Type B pancreatic cell (in vitro differentiated cells): Measurements from ENCODE around the gene CFAP92. TPM values are rescaled to one million over a fixed set of nuclear protein-coding genes. Genes with fewer than 3 reads are reported as not detected.

Source experiments
- DNase-seq: peaks from one replicate; pipeline ENCODE4 v3.0.0; 2021; ENCODE audit warnings: mixed read lengths; ENCODE audit not compliant: unreplicated experiment; ENCODE audit errors: extremely low spot score
- H3K27ac Mint-ChIP-seq: 2 replicates; pipeline ENCODE4 v1.8.0; 2021; ENCODE audit warnings: mild to moderate bottlenecking, mixed read lengths
- H3K27me3 Mint-ChIP-seq: 2 replicates; pipeline ENCODE4 v1.8.0; 2021; ENCODE audit warnings: mixed read lengths
- H3K36me3 Mint-ChIP-seq: 2 replicates; pipeline ENCODE4 v1.8.0; 2021; ENCODE audit warnings: mixed read lengths
- H3K4me1 Mint-ChIP-seq: one replicate; pipeline ENCODE4 v1.8.0; 2021; ENCODE audit warnings: mixed read lengths; ENCODE audit not compliant: unreplicated experiment
- H3K4me3 Mint-ChIP-seq: 2 replicates; pipeline ENCODE4 v1.8.0; 2021; ENCODE audit warnings: mild to moderate bottlenecking, mixed read lengths
- H3K9me3 Mint-ChIP-seq: 2 replicates; pipeline ENCODE4 v1.8.0; 2021; ENCODE audit warnings: mixed read lengths
- CTCF ChIP-seq: fragments of 200-600 bp; sonication (generic); conservative IDR thresholded peaks from 2 replicates; pipeline ENCODE4 v1.5.0; 2021; ENCODE audit warnings: antibody characterized with exemption, mild to moderate bottlenecking
- total RNA-seq: library from RNA; stranded (reverse); gene quantifications from 2 replicates; pipeline ENCODE4 v1.2.1, GENCODE V29; 2021; ENCODE audit warnings: low replicate concordance

The CFAP92 gene
- total RNA-seq, 1 donor from 2014 or later = 4.4 TPM

- TF ChIP-seq CTCF = no peak
- no peak overlapping the region for H3K4me3 Mint-ChIP-seq
- no peaks in the 10 kb centered on the region for H3K9me3 Mint-ChIP-seq
- H3K4me1 Mint-ChIP-seq = no peaks in the 10 kb centered on the region
- H3K36me3 Mint-ChIP-seq = no peaks in the 10 kb centered on the region
- no peak overlapping the region for H3K27ac Mint-ChIP-seq
- H3K27me3 Mint-ChIP-seq = no peaks in the 10 kb centered on the region
- DNase-seq = no peak
Observed at GRCh38 chr3:129033151-129033550, 39.3 kb upstream of the CFAP92 start.

GRCh38 chr3:129032716-129033115 is 38.8 kb upstream of the CFAP92 start:
- DNase-seq = no peak
- H3K27ac Mint-ChIP-seq = no peak overlapping the region
- no peaks in the 10 kb centered on the region for H3K4me1 Mint-ChIP-seq
- TF ChIP-seq CTCF = no peak
- H3K36me3 Mint-ChIP-seq = no peaks in the 10 kb centered on the region
- H3K9me3 Mint-ChIP-seq = no peaks in the 10 kb centered on the region
- no peaks in the 10 kb centered on the region for H3K27me3 Mint-ChIP-seq
- H3K4me3 Mint-ChIP-seq = no peak overlapping the region

- Mint-ChIP-seq H3K4me1 (peaks cover 1% of the 10 kb centered on the region), H3K27me3 (no peaks in the 10 kb centered on the region), H3K9me3 (no peaks in the 10 kb centered on the region), H3K27ac (no peak overlapping the region), H3K36me3 (no peaks in the 10 kb centered on the region), H3K4me3 (no peak overlapping the region)
- no peak for DNase-seq
- TF ChIP-seq CTCF = no peak
Observed at GRCh38 chr3:129031476-129032215, 37.8 kb upstream of the CFAP92 start.

- no peak overlapping the region for H3K27ac Mint-ChIP-seq
Observed at GRCh38 chr3:129030611-129031010, 36.7 kb upstream of the CFAP92 start.

GRCh38 chr3:129028866-129029265 is 35.0 kb upstream of the CFAP92 start:
- Mint-ChIP-seq H3K36me3 (no peaks in the 10 kb centered on the region), H3K27me3 (peaks cover 9% of the 10 kb centered on the region), H3K9me3 (no peaks in the 10 kb centered on the region), H3K27ac (no peak overlapping the region), H3K4me3 (no peak overlapping the region), H3K4me1 (peaks cover 8% of the 10 kb centered on the region)
- DNase-seq = no peak
- TF ChIP-seq CTCF = no peak

More at GRCh38 chr3:129030611-129031010, 36.7 kb upstream of the CFAP92 start:
- no peak for TF ChIP-seq CTCF
- no peak overlapping the region for H3K4me3 Mint-ChIP-seq
- no peaks in the 10 kb centered on the region for H3K9me3 Mint-ChIP-seq
- peaks cover 8% of the 10 kb centered on the region for H3K27me3 Mint-ChIP-seq
- no peaks in the 10 kb centered on the region for H3K36me3 Mint-ChIP-seq
- peaks cover 8% of the 10 kb centered on the region for H3K4me1 Mint-ChIP-seq
- no peak for DNase-seq
